Stimulated activated effector memory CD8-positive, alpha-beta T cell treated with anti-CD3 and anti-CD28 coated beads, Interleukin-12 subunit alpha, Interleukin-12 subunit beta, amount 100 ng/mL, for 72 hours (primary cell): ENCODE measurements around the gene KCNAB1.
"Not testable (repeated sequence)": the region's sequence is repeated elsewhere in the genome, so short reads cannot be mapped to it uniquely, and the experiment has no call there.

Source experiments
- ATAC-seq: fragments of 150-1000 bp; cut with Tn5 transposase; 2 replicates; pipeline ENCODE4 v1.10.0; 2021
- DNase-seq, 2 donors: peaks; one replicate each; pipeline ENCODE4 v3.0.0; 2021 to 2022; ENCODE audit warnings: low spot score in 2 of 2
- H3K27ac Mint-ChIP-seq: one replicate; pipeline ENCODE4 v1.8.0; 2022; ENCODE audit warnings: mild to moderate bottlenecking, mixed read lengths
- H3K36me3 Mint-ChIP-seq: one replicate; pipeline ENCODE4 v1.8.0; 2022; ENCODE audit warnings: mild to moderate bottlenecking, mixed read lengths
- H3K4me1 Mint-ChIP-seq: one replicate; pipeline ENCODE4 v1.8.0; 2022; ENCODE audit warnings: mixed read lengths
- H3K4me3 Mint-ChIP-seq: one replicate; pipeline ENCODE4 v1.8.0; 2022; ENCODE audit warnings: mild to moderate bottlenecking, mixed read lengths
- H3K9me3 Mint-ChIP-seq: one replicate; pipeline ENCODE4 v1.8.0; 2022; ENCODE audit warnings: mixed read lengths

The KCNAB1 gene

DNA sequence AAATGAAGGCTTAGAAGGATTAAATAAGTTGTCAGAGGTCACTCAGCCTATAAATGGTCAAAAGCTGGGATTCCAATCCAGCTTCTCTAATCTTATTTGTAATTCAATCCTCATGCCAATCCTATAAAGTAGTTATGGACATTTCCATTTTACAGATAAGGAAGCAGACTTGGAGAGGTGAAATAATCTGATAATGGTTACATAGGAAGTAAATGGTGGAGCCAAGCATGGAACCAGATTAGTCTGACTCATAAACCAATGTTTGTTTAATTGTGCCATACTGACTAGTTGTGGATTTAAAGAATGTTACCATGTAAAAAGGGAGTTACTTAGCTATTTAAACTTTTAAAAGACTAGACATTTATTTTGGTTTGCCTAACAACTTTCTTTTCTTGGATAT lies 59.7 kb downstream of the KCNAB1 start:
- Mint-ChIP-seq H3K27ac (no peak overlapping the region), H3K9me3 (no peaks in the 10 kb centered on the region), H3K36me3 (no peaks in the 10 kb centered on the region), H3K4me1 (no peaks in the 10 kb centered on the region), H3K4me3 (no peak overlapping the region)
- DNase-seq (no peak), ATAC-seq (no peak)

DNA sequence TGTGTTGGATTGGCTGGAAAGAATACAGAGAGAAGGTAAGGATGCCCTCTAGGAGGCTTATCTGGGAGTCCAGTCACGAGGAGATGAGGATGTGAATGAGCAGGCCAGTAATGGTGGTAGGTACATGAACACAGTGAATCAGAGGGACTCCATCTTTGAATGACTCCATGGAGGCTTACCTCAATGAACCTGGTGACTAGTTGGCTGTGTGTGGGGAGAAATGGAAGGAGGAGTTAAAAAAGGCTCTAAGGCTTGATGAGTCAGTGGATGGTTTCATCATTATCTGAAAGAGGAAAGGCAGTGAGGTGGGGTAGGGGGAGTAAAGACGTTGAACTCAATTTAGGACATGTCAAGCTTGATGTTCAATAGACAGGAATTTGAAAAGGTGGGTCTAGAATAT lies 61.1 kb downstream of the KCNAB1 start:
- Mint-ChIP-seq H3K4me3 (no peak overlapping the region), H3K9me3 (no peaks in the 10 kb centered on the region), H3K27ac (no peak overlapping the region), H3K4me1 (no peaks in the 10 kb centered on the region), H3K36me3 (no peaks in the 10 kb centered on the region)
- ATAC-seq: peak; percentile 93
- DNase-seq: no peak

DNA sequence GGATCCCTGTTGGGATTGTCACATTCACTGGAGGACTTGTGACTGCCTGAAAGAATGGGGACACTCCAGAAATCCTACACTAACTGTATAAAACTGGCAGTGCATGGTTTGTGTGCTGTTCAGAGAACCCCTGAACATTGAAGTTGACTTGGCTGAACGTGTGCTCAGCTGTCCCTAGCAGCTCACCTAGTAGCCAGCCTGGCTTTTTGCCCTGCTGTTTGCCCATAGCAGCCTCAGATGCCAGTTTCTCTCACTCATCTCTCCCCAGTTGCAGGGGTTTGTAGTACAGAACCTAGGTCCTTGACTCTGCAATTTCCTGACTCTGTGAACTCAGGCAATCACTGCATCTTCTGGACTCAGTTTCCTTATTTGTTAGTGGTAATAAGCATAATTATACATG lies 63.0 kb downstream of the KCNAB1 start:
- no peaks in the 10 kb centered on the region for H3K36me3 Mint-ChIP-seq
- H3K4me3 Mint-ChIP-seq: no peak overlapping the region
- ATAC-seq (no peak), DNase-seq (no peak)
- H3K9me3 Mint-ChIP-seq: no peaks in the 10 kb centered on the region
- no peak overlapping the region for H3K27ac Mint-ChIP-seq
- H3K4me1 Mint-ChIP-seq: no peaks in the 10 kb centered on the region

DNA sequence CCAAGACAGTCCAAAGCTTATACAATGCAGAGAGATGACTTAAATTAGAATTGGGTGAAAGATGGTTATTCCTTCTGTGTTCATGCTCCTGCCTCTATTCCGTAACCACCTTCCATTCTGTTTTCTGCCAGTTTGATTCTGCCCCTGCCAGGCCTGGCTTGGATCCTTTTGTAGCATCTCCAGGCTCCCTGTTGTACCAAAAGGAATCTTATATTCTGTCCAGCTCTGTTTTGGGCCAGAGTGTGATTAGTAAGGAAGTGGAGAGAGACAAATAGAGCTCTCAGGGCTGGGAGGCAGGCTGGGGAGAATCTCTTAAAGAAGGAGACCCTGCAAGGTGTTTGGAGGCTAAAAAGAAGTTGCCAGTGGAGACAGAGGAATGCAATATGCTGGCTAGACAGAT lies 63.8 kb downstream of the KCNAB1 start:
- Mint-ChIP-seq H3K4me1 (no peaks in the 10 kb centered on the region), H3K4me3 (no peak overlapping the region), H3K9me3 (no peaks in the 10 kb centered on the region), H3K27ac (no peak overlapping the region), H3K36me3 (no peaks in the 10 kb centered on the region)
- DNase-seq (no peak), ATAC-seq (no peak)

DNA sequence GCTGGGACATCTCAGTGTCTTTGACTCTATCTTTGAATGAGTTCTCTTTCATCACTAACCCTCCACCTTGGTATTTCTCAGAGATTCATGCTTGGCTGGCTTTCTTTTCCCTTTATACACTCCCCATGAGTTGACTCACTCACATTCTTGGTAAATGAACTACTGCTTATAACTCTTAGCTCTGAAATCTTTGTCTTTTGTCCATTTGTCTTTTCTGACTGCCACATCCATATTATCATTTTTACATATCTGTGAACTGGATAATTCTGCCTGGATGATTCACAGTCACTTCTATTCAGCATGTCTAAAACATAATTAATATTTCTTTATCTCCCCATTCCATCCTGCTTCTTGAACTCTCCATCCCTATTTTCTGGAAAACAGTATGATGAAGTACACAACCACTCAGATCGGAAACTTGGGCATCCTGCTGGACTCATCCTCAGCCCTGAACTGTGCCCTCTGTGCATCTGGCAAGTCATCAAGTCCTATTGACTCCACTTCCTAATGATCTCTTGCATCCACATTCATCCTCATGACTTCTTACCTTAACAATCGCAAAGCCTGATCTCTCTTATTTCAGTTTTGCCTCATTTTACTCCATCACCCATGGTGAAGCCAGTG lies 66.9 kb downstream of the KCNAB1 start:
- Mint-ChIP-seq H3K4me1 (no peaks in the 10 kb centered on the region), H3K9me3 (no peaks in the 10 kb centered on the region), H3K4me3 (no peak overlapping the region), H3K36me3 (no peaks in the 10 kb centered on the region), H3K27ac (no peak overlapping the region)
- ATAC-seq (no peak), DNase-seq (no peak)

DNA sequence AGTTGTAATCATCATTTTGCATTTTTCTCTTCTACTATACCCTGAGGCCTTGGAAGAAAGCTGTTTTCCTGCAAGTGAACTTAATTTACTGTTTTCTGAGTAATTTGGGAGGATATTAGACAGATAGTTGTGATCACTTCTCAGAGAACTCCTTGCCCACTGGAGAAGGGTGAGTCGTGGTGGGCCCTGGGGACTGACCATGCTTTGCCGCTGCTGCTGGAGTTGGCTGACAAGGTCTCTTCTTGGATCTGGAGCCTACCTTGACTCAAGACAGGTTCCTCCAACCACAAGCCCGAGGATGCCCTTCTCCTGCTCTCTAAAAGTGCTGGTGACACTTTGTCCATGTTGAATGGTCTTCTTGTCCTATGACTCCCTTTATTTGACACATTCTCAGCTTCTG lies 68.4 kb downstream of the KCNAB1 start:
- H3K4me1 Mint-ChIP-seq: no peaks in the 10 kb centered on the region
- DNase-seq (no peak), ATAC-seq (no peak)
- H3K27ac Mint-ChIP-seq: no peak overlapping the region
- H3K36me3 Mint-ChIP-seq: no peaks in the 10 kb centered on the region
- H3K4me3 Mint-ChIP-seq: no peak overlapping the region
- H3K9me3 Mint-ChIP-seq: no peaks in the 10 kb centered on the region

DNA sequence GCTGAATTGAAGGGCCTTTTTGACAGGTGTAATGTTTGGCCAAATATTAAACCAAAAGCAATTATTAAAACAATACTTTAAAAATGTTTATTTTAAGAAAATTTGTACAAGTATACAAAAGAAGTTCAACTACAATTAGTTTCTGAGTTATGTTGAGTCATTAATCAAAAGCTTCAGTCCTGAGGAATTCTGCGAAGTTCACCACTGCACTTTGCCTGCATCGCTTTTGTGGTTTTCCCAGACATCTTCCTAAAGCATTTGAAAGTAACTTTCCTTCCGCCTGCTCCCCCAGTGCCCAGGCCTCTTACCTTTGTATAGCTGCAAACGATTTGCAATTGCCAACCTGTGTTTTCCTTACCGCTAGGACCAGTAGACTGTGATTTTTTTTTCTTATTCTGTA lies 69.5 kb downstream of the KCNAB1 start:
- H3K4me3 Mint-ChIP-seq: no peak overlapping the region
- no peak for DNase-seq
- H3K27ac Mint-ChIP-seq: no peak overlapping the region
- H3K9me3 Mint-ChIP-seq: no peaks in the 10 kb centered on the region
- no peaks in the 10 kb centered on the region for H3K36me3 Mint-ChIP-seq
- no peaks in the 10 kb centered on the region for H3K4me1 Mint-ChIP-seq
- no peak for ATAC-seq

DNA sequence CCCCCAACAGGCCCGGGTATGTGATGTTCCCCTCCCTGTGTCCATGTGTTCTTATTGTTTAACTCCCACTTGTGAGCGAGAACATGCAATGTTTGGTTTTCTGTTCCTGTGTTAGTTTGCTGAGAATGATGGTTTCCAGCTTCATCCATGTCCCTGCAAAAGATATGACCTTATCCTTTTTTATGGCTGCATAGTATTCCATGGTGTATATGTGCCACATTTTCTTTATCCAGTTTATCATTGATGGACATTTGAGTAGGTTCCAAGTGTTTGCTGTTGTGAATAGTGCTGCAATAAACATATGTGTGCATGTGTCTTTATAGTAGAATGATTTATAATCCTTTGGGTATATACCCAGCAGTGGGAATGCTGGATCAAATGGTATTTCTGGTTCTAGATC lies 74.6 kb downstream of the KCNAB1 start:
- not testable (repeated sequence) for H3K9me3 Mint-ChIP-seq, H3K27ac Mint-ChIP-seq, H3K4me1 Mint-ChIP-seq, DNase-seq, ATAC-seq, H3K4me3 Mint-ChIP-seq, H3K36me3 Mint-ChIP-seq

DNA sequence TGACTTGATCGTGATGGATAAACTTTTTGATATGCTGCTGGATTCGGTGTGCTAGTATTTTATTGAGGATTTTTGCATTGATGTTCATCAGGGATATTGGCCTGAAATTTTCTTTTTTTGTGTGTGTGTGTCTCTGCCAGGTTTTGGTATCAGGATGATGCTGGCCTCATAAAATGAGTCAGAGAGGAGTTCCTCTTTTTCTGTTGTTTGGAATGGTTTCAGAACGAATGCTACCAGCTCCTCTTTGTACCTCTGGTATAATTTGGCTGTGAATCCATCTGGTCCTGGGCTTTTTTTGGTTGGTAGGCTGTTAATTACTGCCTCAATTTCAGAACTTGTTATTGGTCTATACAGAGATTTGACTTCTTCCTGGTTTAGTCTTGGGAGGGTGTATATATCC lies 76.8 kb downstream of the KCNAB1 start:
- not testable (repeated sequence) for H3K36me3 Mint-ChIP-seq, H3K9me3 Mint-ChIP-seq, H3K4me3 Mint-ChIP-seq, DNase-seq, ATAC-seq, H3K27ac Mint-ChIP-seq, H3K4me1 Mint-ChIP-seq

DNA sequence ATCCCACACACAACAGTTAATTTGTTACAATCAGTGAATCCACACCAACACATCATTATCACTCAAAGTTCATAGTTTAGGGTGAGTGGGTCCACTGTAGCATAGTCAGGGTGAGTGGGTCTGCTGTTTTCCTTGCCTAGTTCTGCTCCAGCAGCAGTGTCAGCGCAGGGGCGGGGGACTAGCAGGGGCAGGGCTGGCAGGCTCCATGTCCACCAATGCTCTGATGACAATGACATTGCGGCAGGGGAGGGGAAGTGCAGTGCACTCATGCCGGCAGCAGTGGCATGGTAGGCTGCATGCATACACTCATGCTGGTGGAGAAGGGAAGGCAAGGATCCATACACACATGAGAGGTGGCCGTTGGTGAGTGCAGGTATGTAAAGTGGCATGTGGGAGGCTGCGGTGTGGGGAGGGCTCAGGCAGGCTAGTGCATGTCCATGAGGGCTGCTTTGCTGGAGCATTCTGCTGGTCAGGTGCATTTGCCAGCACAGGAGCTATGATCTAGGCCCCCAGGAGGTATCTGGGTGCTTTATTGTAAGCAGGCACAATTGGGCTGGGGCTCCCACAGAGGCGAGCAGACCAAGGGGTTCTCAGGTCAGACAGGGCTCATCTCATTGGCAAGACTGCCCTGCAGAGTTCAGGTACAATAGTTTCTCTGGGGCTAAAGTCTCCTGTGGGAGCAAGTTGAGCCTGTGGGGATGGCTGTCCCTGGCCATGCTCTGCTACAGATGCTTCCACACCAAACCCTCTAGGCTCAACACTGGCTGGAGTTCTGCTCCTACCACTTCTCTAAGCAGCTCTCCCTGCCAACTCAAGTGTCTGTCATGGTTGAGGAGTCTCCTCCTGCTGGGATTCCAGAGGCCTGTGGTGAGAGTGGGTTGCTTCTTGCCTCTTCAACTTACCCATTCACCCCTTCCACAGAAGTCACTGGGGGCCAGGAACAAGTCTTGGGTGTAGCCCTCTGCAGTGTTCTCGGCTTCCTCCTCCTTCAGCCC lies 81.3 kb downstream of the KCNAB1 start:
- no peaks in the 10 kb centered on the region for H3K4me1 Mint-ChIP-seq
- peak; percentile 36 for ATAC-seq
- no peak overlapping the region for H3K27ac Mint-ChIP-seq

DNA sequence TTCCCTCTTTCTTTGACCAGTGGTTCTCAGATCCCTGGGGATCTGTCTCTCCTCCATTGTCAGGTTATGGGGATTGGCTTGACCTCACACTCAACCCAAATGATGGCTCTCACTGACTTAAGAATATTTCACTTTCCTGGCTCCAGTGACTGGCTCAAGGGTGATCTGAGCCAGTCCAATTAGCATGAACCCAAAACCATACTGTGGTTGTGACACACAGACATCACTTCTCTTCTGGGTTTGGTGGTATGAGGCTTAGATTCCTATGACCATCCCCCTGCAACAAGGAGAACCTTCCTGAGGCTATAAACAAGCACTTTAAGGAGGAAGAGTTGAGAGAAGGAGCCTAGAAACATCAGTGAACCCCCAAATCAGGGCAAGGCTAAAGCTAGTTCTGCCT lies 85.8 kb downstream of the KCNAB1 start:
- Mint-ChIP-seq H3K9me3 (no peaks in the 10 kb centered on the region), H3K27ac (no peak overlapping the region), H3K4me1 (no peaks in the 10 kb centered on the region), H3K36me3 (no peaks in the 10 kb centered on the region), H3K4me3 (no peak overlapping the region)
- DNase-seq (no peak), ATAC-seq (no peak)

More for the DNA sequence above, 81.3 kb downstream of the KCNAB1 start:
- Mint-ChIP-seq H3K9me3 (no peaks in the 10 kb centered on the region), H3K36me3 (no peaks in the 10 kb centered on the region), H3K4me3 (no peak overlapping the region)
- no peak for DNase-seq

DNA sequence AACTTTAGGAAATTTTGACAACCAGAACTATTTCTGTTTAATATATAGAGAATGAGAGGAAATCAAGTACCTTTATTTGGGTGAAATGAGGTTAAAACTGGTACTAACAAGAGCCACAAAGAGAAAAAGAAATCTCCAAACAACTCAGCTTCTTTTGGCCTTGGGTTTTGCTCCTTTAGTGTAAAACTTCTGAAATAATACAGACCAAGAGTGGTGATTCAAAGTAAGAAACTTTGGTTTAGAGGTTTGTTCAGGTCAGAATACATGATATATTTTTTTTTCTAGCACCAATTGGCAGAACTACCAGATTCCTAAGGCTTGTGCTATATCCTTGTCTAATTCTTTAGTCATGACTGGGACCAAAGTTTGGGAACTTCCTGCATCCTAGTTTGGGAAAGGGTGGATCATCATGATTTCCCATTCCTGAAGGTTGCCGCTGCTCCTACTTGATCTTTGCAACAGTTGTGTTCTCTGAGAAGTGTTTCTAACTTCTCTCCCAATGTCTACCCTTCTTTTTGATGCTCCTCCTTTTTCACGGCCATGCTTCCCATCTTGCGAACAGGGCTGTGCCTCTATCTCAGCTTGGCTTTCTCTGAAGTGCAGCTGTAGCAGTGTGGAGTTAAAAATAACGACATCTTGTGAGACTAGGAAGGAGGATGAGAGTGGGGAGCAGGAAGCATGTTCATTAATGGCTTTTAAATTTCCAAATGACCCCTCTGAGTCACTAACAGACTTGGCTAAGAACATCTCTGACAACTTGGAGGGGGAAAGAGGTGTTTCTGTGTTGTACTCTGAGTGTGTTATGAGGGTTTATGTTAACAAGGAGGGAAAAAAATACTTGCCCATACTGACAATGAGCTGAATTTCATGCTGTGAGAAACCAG lies 87.7 kb downstream of the KCNAB1 start:
- ATAC-seq (peak; percentile 40), DNase-seq (no peak)
- no peaks in the 10 kb centered on the region for H3K36me3 Mint-ChIP-seq
- H3K4me3 Mint-ChIP-seq: no peak overlapping the region
- no peak overlapping the region for H3K27ac Mint-ChIP-seq
- no peaks in the 10 kb centered on the region for H3K4me1 Mint-ChIP-seq
- H3K9me3 Mint-ChIP-seq: no peaks in the 10 kb centered on the region

DNA sequence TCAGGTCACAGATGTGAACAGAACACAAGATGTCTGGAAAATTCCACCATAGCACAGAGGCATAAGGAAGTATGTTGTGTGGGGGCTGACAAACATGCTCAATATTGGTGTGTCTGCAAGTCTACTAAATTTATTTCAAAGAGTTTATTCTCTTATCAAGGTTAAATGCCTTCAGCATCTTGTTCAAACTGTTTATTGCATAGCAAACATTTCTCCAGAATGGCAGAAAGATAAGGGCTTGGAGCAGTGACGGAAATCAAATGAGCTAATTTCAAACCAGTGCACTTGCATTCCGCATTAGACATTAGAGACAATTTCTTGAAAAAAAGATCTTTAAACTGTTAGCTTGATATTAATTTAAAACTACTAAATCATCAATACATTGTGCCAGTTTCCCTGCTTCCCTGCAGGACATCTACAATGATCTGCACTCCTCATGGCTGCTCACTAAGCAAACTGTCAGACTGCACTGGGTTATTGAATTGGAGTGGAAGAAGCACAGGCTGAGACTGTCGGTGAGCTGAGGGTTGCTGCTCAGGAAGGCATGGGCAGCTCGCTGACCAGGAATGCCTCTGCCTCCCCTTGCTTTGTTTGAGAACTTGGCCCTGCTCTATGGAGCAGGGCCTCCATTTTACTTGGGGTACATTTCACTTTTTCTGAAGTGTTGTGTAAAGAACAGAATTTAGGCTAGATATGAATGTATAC lies 89.4 kb downstream of the KCNAB1 start:
- Mint-ChIP-seq H3K4me1 (no peaks in the 10 kb centered on the region), H3K27ac (no peak overlapping the region), H3K9me3 (no peaks in the 10 kb centered on the region), H3K36me3 (no peaks in the 10 kb centered on the region), H3K4me3 (no peak overlapping the region)
- DNase-seq (no peak), ATAC-seq (no peak)

DNA sequence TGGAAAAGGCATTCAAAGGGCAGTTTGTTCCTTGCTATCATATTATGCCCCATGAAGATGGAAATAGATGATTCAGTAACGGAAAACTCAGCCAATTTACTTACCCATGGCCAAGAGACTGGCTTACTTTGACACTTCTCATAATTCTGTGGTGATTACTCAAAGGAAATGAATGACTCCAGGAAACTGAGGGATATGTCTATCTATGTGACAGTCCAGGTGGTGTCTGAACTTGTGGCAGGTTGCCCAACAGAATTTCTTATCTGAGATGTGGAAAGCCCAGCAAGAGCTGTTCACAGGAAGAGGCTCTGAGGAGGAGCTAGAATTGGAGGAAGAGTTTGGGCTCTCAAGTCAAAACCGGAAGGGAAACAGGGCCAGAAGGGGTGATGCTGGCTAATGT lies 91.2 kb downstream of the KCNAB1 start:
- no peaks in the 10 kb centered on the region for H3K4me1 Mint-ChIP-seq
- H3K4me3 Mint-ChIP-seq: no peak overlapping the region
- H3K36me3 Mint-ChIP-seq: no peaks in the 10 kb centered on the region
- no peak for DNase-seq
- H3K27ac Mint-ChIP-seq: no peak overlapping the region
- H3K9me3 Mint-ChIP-seq: no peaks in the 10 kb centered on the region
- no peak for ATAC-seq

DNA sequence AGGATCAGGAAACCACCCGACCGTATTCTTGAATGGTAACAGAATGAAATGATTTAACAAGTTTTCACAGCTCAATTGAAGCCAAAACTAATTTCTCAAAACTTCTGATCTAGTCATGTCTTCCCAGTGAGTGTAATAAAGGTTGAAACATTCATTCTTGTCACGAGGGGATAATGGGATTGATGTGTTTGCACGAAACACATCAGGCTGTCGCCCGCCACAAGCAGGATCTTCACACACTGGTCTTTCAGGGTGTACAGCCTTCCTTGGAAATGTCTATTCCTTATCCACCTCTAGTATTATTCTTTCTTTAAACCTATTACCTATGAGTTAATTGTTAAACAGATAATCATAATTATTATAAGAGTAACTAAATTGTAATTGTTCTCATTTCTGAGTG lies 94.3 kb downstream of the KCNAB1 start:
- no peak for ATAC-seq
- no peak for DNase-seq
- Mint-ChIP-seq H3K27ac (no peak overlapping the region), H3K4me3 (no peak overlapping the region), H3K36me3 (no peaks in the 10 kb centered on the region), H3K9me3 (no peaks in the 10 kb centered on the region), H3K4me1 (no peaks in the 10 kb centered on the region)
